NOMO-1 treated with DMSO at 0.1 percent for 48 hours (cell line): Measurements from ENCODE around the gene TMEM53.

Experiments used
- DNase-seq: peaks from one replicate; lab custom pipeline; 2025; ENCODE audit not compliant: unreplicated experiment; lab: John Stamatoyannopoulos, UW

TMEM53 gene

DNA sequence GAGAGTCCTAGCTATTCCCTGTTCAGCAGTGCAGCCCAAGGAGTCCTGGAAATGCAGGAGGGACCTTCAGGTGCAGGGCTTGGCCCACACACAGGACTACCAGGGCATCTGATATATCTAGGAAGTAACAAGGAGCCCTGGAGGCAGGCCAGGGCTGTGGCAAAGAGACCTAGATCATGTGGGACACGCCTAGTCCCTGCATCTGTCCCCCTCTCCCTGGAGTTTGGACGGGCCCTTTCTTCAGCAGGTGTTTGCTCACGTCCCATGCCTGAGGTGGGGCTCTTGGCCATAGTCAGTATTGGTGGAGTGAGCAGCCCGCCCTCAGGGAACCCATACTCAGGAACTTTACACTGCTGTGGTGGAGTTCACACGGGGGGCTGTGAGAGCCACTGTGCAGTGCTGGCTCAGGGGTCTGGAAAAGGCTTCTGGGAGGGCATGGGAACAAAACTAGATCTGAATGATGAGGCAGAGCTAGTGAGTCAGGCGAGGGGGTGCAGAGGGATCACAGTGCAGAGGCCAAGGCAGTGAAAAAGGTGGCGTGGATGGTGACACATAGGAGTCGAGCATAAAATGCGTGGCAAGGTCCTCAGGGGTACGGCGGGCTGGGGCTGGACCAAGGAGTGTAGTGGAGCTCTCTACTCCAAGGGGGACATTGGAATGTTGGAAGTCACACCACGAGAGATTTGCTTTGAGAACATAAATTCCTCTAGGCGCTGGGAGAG lies 25.6 kb downstream of the TMEM53 start:
- DNase-seq: no peak

DNA sequence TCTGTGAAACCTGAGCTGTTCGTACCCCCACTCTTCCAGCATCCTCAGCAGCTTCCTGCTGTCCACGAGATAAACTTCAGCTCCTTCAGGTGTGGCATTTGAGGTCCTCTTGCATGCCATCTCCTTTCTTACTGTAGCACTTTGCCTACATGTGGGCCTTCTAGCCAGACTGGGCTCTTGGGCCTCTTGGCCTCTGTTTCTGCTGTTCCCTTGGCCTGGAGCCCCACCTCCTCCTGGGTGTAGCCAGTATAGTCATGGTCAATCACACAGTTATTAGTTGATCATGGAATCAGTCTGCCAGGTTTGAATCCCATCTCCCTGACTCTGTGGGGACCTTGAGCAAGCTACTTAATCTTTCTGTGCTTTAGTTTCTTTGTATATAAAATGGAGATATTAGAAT lies 26.4 kb downstream of the TMEM53 start:
- DNase-seq: no peak

DNA sequence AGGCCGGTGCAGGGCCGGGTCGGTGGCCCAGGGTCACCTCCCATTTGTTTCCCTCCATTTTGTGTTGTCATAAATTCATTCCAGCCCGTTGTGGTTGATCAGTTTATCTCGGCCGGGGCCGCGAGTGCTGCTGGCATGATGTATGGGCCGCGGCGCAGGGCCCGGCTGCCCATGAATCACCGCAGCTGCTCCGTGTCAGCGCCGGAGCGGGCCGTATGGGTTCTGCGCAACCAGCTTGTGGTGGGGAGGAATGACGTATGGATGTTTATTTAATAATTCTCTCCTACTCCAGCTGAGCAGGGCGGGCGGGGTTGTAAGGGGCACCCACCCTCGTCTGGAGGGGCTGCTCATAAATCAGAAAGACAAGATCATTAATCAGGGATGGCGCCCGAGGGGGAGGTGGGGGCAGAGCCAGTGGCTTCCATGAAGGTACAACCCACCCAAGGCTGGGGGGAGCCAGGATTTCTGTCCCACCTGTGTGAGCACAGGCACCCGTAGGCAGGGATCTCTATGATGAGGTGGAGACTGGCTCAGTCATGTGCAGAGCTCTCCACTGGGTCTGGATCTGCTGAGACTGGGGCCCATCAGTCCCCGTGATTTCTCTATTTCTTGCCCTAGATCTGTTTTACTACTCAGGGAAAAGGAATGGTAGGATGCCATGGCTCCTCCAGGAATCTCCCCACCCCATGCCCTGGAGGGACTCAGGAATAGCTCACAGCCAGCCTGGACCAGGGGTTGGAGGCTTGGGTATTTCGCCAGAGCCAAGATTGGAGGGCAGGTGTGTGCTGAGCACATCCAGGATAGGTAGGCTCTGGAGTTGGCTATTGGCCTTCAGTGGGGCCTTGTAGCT lies 27.8 kb downstream of the TMEM53 start:
- no peak for DNase-seq

DNA sequence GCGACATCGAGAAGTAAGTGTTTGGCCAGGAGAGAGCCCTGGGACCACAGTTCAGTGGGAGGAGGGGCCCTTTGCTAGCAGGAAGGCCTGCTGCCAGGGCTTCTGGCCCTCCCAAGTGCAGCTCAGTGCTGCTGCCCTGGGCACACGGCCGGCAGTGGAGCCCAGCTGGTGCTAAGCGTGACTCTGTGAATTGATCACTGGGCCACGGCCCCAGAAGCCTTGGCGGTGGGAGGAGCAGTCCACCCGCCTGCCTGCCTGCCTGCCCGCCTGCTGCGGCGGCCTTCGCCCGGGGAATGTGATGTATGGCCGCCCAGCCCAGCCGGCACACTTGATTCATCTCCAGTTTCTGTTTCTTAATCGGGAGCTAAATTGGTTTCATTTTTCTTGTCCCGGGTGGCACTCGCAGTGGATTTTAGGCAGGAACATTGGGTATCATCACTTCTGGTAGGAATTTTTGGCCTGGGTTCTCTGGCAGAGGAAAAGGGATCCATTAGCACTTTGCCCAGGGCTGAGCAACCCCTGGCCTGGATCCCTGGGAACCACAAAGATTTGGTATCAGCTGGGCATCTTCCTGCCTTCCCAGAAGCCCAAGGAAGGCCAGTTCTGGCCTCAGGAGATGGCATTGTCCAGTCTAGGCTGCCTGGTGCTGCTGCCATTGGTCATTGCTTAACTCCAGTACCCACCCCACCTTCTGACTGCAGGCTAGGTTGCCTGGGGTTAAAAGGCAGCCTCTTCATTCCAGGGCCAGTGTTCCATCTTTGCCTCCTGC lies 28.6 kb downstream of the TMEM53 start:
- DNase-seq: no peak

DNA sequence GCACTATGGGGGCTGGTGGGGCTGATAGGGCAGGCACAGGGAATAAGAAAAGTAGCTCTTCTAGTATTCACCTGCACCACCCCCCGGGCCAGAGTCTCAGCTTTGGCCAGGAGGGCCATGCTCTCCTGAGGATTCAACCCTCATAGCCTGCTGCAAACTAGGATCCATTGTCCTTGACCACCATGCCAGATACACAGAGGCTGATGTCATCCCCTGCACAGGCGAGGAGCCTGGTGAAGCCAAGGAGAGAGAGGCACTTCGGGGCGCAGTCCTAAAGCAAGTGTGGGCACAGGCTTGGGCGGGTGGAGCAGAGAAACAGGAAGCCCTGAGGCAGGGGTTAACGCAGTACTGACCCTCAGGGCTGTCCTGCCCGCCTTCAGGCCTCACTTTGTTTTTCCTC lies 29.5 kb downstream of the TMEM53 start:
- no peak for DNase-seq

DNA sequence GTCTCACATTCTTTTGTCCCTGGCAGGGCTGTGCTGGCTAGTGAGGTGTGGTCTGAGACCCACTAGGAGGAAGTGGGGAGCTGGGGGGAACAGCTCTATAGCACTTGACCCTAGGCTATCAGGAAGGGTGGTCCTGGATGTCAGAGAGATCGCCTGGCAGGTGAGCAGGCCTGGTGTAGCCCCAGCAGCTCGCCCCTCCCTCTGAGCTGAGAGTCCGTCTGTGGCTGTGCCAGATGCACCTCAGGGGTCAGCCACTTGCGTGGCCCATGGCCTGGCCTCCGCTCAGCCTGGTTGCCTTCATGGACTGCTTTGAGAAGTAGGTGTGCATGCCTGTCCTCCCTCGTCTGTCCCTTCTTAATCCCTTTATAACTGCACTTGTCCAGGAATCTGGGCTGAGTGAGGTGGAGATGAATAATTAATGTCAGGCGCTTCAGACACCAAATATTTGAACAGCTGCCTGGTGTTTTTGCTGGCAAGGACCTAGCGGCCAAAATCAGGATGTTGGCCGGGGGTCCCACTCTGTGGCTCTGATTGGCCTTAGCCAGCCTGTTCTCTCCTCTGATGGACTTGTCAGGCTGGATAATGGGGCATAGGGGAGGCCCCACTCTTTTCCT lies 30.5 kb downstream of the TMEM53 start:
- DNase-seq: no peak

DNA sequence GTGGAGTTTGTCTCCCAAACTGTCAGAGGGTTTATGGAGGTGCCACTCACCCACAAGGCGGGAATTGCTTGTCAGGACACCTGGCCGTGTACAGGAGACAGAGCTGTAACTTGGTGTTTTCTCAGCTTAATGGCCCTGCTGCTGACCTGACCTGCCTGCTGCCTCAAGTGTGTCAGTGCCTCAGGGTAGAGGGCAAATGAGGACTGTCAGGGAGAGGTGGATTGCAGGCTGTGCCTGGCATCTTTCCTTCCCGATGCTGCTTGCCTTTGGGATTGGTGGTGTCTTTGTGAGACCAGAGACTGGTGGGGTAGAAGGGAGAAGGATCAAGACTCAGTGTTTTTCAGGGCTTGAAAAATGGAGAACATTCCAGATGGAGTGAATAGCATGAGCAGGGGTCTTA lies 31.4 kb downstream of the TMEM53 start:
- no peak for DNase-seq

DNA sequence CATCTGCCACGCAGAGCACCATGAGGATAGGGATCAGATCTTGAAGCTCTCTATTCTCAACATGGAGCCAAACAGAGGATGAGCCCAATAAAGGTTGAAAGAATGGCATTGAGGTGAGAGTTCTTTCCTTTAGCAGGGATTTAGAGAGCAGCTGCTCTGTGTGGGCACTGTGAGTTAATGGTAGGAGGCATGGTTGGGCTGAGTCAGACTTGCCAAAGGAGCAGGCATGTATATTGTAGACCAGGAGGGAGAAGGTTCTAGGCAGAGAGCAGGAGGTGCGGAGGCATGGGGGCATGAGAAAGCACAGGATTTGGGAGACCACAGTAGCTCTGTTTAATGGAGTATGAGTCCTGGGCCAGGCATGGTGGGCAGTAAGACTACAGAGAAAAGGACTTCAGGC lies 32.0 kb downstream of the TMEM53 start:
- no peak for DNase-seq

DNA sequence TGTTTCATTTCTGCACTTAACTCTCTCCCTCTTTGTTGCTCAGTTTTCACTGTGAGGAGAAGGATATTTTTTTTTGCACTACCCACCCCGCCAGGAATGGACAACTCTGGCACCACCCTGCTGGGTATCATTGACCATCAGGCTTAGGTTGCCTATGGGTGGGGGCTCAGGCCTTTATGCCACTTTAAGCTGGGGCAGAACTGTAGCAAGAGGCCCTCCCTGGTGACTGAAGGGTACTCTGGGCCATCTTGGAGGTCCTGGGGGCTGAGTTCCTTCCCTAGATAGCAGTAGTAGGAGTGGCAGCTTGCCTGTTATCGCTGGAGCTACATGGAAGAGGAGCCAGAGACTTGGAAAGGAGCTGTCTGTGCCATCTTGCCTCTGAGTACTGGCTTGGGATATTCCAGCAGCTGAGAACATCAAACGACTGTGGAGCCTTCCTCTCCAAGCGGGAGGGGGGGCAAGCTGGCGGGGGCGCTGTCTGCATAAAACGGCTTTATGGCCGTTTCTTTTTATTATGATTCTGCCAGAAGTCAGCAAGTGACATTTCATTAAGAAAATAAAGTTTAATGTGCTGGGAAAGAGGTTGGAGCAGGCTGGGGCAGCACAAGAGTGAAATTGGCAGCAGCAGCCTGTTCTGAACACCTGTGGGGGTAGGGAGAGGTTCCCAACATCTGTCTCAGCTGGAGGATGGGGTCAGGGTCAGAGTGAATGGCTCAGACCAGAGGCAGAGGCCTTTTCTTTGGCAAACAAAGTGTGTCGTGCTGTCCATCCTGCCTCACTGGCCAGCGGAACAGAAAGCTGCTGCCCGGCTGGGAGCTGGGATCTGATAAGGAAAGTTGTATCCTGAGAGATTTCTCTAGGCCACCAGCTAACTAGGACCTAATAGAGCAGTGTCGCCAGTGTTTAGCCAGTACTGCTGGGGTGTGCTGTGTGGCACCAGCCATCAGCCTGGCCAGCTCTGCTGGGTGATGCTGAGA lies 32.9 kb downstream of the TMEM53 start:
- DNase-seq: no peak

DNA sequence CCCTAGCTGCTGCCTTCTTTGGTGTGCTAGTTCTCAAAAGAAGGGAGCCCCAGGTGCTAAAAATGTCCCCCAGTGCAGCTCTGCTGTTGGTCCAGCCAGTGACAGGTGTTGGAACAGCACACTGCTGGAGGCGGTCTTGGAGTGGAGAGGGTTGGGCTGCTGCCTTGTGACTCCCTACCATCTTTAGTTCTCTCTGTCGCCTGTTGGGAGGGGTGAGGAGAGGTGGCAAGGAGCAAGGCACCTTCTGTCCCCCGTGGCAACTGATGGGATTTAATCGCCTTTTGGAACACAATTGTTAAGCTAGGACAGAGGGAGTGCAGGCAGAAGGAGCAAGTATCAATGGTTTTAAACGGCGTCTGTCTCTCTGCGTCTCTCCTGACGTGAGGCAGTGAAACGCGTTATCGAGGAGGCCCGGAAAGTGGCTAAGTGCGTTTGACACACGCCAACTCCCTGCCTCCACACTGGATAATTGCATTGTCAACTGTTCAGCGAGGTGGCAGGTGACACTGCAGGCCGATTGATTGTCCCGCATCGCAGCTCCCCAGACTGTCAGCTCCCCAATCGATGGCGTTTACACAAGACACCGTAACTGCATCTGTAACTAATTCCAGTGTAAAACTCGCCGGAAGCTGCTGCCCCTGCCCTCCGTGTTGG lies 34.0 kb downstream of the TMEM53 start:
- no peak for DNase-seq

DNA sequence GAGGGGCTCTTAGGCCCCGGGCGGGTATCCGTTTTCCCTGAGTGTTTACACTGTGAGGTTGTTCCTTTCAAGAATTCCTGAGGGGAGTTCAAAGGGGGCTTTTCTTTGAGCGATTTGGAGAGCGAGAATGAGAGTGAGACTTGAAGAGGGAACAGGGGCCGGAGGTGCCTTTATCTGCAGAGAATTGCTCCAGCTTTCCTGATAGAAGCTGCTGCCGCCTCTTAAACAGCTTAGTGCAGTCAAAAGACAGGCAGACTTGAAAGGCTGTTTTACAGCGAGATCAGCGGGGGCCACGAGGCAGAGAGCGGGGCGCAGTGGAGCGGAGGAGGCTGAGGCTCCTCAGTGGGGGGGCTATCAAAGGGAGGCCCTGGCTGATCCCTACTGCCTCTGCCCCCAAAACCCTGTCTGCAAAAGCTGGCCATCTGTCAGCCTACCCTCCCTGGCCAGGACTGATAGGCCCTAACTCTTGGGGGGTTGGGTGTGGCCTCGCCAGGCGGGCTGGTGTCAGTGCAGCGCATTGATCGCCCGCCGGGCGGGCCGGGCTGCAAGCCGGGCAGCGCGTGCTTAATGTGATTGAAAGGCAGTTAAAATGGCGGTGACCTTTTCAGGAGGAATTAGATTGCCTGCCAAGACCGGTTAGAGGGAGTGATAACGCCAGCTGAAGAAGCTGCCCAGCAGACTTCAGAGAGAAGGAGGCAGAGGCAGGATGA lies 36.4 kb downstream of the TMEM53 start:
- DNase-seq: no peak

DNA sequence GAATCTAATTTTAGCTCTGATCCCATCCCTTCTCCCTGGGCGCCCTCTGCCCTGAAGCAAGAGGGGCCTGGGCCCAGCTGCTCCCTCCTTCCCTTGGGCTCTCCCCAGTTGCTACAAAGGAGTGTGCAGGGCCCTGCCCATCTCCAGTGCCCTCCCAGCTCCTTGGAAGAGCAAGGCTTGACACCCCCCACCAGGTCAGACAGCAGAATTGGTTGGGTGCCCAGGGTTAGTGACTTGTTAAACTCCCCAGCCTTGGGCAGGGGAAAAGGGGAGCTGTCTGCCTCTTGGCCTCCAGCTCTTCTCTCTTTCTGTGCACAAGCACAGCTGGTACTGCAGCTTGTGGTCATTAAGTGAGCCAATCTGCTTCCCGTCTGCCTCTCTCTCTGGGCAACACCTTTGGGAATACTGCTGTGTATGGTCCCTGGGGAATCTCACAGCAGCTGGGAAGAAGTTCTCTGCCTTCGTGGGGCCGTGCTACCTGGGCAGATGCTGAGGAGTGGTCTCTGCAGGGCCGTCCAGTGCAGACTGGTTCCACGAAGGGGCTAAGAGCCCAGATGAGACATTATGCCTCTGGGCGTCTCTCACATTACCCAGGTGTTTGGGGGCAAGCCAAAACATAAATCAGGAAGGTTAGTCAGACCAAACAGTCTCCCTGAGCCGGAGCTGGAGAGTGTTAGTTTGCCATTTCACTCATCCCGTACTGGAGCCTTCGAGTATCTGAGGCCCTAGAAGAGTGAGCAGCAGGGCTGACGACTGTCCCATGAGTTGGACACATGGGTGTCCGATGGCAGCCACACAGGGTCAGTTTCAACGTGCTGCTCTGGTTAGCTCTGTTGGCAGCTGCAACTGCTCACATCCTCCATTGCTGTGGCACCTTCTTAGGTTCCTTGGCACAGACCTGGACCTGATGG lies 37.3 kb downstream of the TMEM53 start:
- no peak for DNase-seq

DNA sequence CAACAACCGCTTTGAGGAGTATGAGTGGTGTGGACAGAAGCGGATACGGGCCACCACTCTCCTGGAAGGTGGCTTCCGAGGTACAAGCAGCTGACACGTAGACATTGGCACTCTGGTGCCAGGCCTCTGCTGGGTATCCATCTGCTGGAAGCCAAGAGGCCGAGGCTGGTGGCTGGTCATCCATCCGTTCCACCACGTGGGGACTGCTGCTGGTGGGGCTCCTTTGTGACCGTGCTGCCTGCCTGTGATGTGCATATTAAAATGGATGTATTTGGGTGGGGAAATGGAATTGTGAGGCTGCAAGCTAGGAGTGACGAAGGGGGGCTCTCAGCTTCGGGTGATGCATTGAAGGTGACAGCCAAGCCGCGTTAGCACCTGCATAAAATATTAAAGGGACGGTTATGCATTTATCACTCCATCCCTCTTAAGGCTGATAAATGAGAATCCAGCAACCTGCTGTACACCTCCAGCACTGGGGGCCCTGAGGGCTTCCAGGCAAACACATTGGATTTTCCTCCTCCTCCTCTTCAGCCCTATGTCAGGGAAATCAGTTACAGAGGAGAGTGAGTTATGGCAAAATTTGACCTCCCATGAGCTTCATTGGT lies 38.1 kb downstream of the TMEM53 start:
- DNase-seq: no peak

DNA sequence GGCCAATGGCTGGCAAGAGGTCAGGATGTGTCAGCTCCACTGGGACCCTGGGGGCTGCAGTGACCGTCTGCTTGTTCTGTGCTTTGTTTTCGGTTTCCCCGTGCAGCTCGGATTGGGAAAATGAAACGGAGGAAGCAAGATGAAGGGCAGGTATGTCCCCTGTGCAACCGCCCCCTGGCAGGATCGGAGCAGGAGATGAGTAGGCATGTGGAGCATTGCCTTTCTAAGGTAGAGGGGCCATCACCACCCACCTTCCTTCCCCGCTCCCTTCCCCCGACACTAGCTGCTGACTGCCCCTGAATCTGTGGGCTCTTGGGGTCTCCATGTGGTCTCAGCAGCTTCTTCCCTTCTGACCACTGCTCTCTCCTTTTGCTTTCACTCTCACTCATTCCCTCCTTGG lies 38.8 kb downstream of the TMEM53 start:
- no peak for DNase-seq

DNA sequence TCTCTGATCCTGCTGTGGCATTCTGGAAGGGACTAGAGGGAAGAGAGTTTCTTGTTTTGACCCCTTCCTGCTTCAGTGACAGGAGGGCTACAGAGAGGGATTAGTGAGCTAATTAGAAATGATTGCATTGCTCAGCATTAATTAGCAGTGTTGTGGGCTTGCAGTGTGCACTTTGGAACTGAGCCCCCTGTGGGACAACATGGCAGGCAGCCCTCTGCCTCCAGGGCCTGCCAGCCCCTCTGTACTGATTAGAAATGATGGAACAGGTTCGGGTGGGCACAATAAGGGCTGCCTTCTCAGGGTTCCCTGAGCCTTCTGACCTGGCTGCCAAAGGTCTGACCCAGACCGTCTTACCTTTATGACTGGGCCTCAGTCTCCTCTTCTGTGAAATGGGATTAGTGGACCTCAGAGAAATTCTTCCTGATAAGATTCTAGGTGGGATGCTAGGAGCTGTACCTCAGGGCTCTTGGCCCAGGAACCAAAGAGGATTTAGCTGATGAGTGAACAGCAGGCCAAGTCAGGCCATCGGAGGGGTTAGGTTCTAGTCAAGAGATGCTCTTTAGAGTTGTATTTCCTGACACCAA lies 39.6 kb downstream of the TMEM53 start:
- no peak for DNase-seq

DNA sequence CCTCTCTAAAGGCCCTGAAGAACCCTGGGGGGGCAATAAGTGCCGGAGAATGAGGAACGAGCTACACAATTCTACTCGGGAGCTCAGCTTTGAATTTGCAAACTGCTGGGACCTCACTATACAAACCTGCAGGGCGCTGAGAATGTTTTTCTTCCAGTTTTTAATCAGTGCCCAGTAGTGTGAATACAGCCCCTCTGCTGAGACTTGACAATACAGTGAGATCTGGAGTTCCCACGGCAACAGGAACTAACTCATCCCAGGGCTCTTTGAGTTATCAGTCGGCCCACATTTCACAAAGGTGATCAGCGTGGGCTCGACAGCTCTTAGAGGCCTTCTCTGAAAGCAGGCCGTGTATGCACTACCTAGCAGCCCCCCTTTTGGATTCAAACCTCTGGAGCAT lies 41.7 kb downstream of the TMEM53 start:
- DNase-seq: no peak
